Measurements from ENCODE around the gene SCN1B. TPM values are rescaled to one million over a fixed set of nuclear protein-coding genes. Genes with fewer than 3 reads are reported as not detected.

Gene SCN1B
- total RNA-seq, 1 donor, result 4.7 TPM

DNA sequence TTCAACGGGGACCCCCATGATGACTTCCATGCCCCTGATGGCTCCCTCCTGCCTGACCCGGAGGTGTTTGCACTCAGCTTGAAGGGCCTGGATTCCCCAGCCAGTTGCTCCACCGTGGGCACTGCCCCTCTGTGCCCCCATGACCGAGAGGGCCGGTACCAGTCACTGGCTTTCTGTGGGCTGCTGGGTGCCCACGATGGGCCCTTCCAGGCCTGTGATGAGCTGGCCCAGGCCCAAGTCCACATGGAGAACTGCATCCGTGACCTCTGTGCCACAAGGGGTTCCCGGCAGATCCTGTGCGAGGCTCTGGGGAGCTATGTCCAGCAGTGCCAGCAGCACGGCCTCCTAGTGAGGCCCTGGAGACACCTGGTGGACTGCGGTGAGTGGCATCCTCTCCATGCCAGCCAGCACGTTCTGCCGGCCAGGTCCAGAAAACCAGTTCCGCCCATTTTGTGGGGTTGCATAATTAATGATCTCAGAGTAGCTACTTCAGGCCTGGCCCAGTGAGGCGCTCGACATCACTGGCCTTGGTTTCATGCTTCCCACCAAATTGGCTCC, 50.4 kb downstream of the SCN1B start:
- H3K9me3 ChIP-seq (ENCODE audit: low read depth, low read length), result no peaks in the 10 kb centered on the region
- DNase-seq (ENCODE audit: insufficient read length, low spot score, missing footprints), result peak; percentile 54
- no peak overlapping the region for H3K4me2 ChIP-seq (ENCODE audit: insufficient read depth, low read length)
- H3K27ac ChIP-seq (ENCODE audit: low read depth, low read length), result no peak overlapping the region
- no peaks in the 10 kb centered on the region for H3K36me3 ChIP-seq (ENCODE audit: insufficient read depth, low read length)
- no peak overlapping the region for H2AFZ ChIP-seq (ENCODE audit: low read length)
- TF ChIP-seq, protein P1, sequence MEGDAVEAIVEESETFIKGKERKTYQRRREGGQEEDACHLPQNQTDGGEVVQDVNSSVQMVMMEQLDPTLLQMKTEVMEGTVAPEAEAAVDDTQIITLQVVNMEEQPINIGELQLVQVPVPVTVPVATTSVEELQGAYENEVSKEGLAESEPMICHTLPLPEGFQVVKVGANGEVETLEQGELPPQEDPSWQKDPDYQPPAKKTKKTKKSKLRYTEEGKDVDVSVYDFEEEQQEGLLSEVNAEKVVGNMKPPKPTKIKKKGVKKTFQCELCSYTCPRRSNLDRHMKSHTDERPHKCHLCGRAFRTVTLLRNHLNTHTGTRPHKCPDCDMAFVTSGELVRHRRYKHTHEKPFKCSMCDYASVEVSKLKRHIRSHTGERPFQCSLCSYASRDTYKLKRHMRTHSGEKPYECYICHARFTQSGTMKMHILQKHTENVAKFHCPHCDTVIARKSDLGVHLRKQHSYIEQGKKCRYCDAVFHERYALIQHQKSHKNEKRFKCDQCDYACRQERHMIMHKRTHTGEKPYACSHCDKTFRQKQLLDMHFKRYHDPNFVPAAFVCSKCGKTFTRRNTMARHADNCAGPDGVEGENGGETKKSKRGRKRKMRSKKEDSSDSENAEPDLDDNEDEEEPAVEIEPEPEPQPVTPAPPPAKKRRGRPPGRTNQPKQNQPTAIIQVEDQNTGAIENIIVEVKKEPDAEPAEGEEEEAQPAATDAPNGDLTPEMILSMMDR (IDR thresholded peaks at IDR 0.05; ENCODE audit: extremely low read depth, low read depth, low read length), result no peak
- H4K20me1 ChIP-seq (ENCODE audit: insufficient read depth, low read length), result no peaks in the 10 kb centered on the region
- no peaks in the 10 kb centered on the region for H3K79me2 ChIP-seq (ENCODE audit: insufficient read depth, low read length)
- H3K27me3 ChIP-seq (ENCODE audit: insufficient read depth, low read length), result no peaks in the 10 kb centered on the region
- no peaks in the 10 kb centered on the region for H3K4me1 ChIP-seq (ENCODE audit: insufficient read depth, low read length)
- H3K4me3 ChIP-seq (ENCODE audit: insufficient read depth, low read length), result no peak overlapping the region

DNA sequence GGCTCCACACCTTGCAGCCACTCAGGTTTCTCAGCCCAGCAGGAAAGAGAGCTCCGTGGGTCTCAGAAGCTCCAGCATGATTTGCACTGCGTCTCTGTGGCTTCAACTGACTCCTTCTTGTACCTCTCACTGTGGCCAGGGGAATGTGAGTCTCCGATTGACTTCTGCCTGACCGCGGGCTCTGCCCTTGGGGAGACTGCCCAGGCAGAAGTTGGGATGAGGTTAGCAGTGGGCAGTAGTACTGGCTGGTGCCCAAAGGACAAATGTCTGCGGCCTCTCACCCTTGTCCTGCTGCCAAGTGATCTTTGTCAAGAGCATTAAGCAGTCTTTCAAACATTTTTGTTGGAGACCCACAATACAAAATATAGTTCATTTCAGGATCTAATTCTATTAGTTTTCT, 50.9 kb downstream of the SCN1B start:
- no peaks in the 10 kb centered on the region for H3K4me1 ChIP-seq (ENCODE audit: insufficient read depth, low read length)
- H3K9me3 ChIP-seq (ENCODE audit: low read depth, low read length), result no peaks in the 10 kb centered on the region
- DNase-seq (ENCODE audit: insufficient read length, low spot score, missing footprints), result peak; percentile 85
- no peaks in the 10 kb centered on the region for H3K36me3 ChIP-seq (ENCODE audit: insufficient read depth, low read length)
- H4K20me1 ChIP-seq (ENCODE audit: insufficient read depth, low read length), result no peaks in the 10 kb centered on the region
- no peak overlapping the region for H3K4me2 ChIP-seq (ENCODE audit: insufficient read depth, low read length)
- H3K27ac ChIP-seq (ENCODE audit: low read depth, low read length), result no peak overlapping the region
- no peaks in the 10 kb centered on the region for H3K79me2 ChIP-seq (ENCODE audit: insufficient read depth, low read length)
- no peak overlapping the region for H3K4me3 ChIP-seq (ENCODE audit: insufficient read depth, low read length)
- H3K27me3 ChIP-seq (ENCODE audit: insufficient read depth, low read length), result no peaks in the 10 kb centered on the region
- no peak overlapping the region for H2AFZ ChIP-seq (ENCODE audit: low read length)
- TF ChIP-seq, protein P1 (IDR thresholded peaks at IDR 0.05; ENCODE audit: extremely low read depth, low read depth, low read length), result no peak

DNA sequence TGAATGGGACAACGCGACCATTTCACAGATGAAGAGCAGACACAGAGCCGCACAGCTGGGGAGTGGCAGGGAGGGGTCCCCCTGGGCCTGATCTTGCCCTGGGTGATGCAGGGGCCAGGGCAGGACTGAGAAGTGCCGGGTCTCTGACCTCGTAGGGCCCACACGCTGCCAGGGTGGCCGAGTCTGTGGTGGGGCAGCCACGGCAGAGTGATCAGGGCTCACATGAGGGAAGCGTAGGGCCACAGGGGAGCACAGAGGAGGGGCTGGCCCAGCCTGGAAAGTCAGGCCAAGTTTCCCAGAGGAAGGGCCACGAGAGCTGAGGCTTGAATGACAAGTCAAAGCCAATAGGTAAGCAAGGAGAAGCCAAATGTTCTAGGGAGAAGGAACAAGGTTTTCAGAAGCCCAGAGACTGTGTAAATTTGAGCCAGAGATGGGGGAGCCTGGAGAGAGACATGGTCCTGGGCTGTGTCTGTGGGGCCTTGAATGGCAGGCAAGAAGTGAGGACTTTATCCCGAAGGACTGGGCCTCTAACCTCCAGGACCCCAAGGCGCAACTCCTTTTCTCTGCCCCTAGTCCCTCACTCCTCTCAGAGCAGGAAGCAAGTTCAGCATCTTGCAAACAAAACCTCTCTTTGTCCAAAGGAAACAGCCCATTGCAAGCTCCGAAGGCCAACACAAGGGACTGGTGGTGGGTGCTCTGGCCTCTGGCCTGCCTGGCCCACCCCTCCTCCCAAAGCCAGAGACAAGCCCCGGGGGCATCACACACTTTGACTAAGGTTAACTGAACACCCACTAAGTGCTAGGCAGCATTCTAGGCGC, 53.6 kb downstream of the SCN1B start:
- TF ChIP-seq, protein P1 (IDR thresholded peaks at IDR 0.05; ENCODE audit: extremely low read depth, low read depth, low read length), result no peak
- Histone ChIP-seq H3K4me1 (ENCODE audit: insufficient read depth, low read length) (no peaks in the 10 kb centered on the region), H3K36me3 (ENCODE audit: insufficient read depth, low read length) (no peaks in the 10 kb centered on the region), H2AFZ (ENCODE audit: low read length) (no peak overlapping the region), H4K20me1 (ENCODE audit: insufficient read depth, low read length) (no peaks in the 10 kb centered on the region), H3K4me3 (ENCODE audit: insufficient read depth, low read length) (no peak overlapping the region), H3K27ac (ENCODE audit: low read depth, low read length) (no peak overlapping the region), H3K4me2 (ENCODE audit: insufficient read depth, low read length) (no peak overlapping the region), H3K79me2 (ENCODE audit: insufficient read depth, low read length) (no peaks in the 10 kb centered on the region), H3K27me3 (ENCODE audit: insufficient read depth, low read length) (no peaks in the 10 kb centered on the region), H3K9me3 (ENCODE audit: low read depth, low read length) (no peaks in the 10 kb centered on the region)
- DNase-seq (ENCODE audit: insufficient read length, low spot score, missing footprints), result peak; percentile 43

DNA sequence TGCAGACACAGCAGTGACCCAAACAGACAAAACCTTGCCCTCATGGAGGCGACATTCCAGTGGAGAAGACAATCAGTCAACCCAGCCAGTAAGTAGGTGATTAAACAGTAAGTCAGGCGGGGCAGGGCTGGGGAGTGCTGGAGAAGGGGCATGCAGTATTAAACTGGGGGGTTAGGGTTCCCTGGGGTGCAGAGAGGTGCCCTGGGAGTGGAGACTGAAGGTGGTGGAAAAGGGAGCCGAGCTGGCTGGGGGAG, 54.2 kb downstream of the SCN1B start:
- H3K36me3 ChIP-seq (ENCODE audit: insufficient read depth, low read length), result no peaks in the 10 kb centered on the region

More for the DNA sequence above, 54.2 kb downstream of the SCN1B start:
- H3K4me2 ChIP-seq (ENCODE audit: insufficient read depth, low read length), result no peak overlapping the region
- no peaks in the 10 kb centered on the region for H3K27me3 ChIP-seq (ENCODE audit: insufficient read depth, low read length)
- no peak overlapping the region for H3K4me3 ChIP-seq (ENCODE audit: insufficient read depth, low read length)
- H4K20me1 ChIP-seq (ENCODE audit: insufficient read depth, low read length), result no peaks in the 10 kb centered on the region
- DNase-seq (ENCODE audit: insufficient read length, low spot score, missing footprints), result no peak
- H2AFZ ChIP-seq (ENCODE audit: low read length), result no peak overlapping the region
- no peaks in the 10 kb centered on the region for H3K79me2 ChIP-seq (ENCODE audit: insufficient read depth, low read length)
- TF ChIP-seq, protein P1 (IDR thresholded peaks at IDR 0.05; ENCODE audit: extremely low read depth, low read depth, low read length), result no peak
- no peaks in the 10 kb centered on the region for H3K9me3 ChIP-seq (ENCODE audit: low read depth, low read length)
- H3K27ac ChIP-seq (ENCODE audit: low read depth, low read length), result no peak overlapping the region
- no peaks in the 10 kb centered on the region for H3K4me1 ChIP-seq (ENCODE audit: insufficient read depth, low read length)

Measured in osteoblast (primary cell).